Measurements from ENCODE around the gene EPB41L5. TPM values are rescaled to one million over a fixed set of nuclear protein-coding genes. Genes with fewer than 3 reads are reported as not detected.

Gene EPB41L5
- total and polyA plus RNA-seq, 8 donors = 5.3 to 64.5 (median 28.5) TPM

GRCh38 chr2:120104772-120105171 lies 91.9 kb downstream of the EPB41L5 start:
- no peak for DNase-seq
- Histone ChIP-seq H3K36me3 (peaks cover 5 to 25% (median 24%) of the 10 kb centered on the region in 4 donors), H3K4me1 (peaks cover 16 to 25% (median 24%) of the 10 kb centered on the region in 4 donors), H3K27ac (no peak overlapping the region), H3K9me3 (no peaks in the 10 kb centered on the region), H3K4me3 (no peak overlapping the region), H3K27me3 (no peaks in the 10 kb centered on the region)
- 76 to 92% (median 78%) methylated on average over 1 of the region's 1 CpG for WGBS, 5 donors
- TF ChIP-seq CTCF (IDR thresholded peaks at IDR 0.05) = no peak
- no peak for TF ChIP-seq POLR2AphosphoS5 (IDR thresholded peaks at IDR 0.05)
- TF ChIP-seq EP300 (IDR thresholded peaks at IDR 0.05) = no peak
- TF ChIP-seq POLR2A (IDR thresholded peaks at IDR 0.05) = no peak
- intact Hi-C loops (cut with DNase I; ENCODE audit: low total_unique reads) = no loop called here

- peaks cover 5 to 24% (median 20%) of the 10 kb centered on the region in 4 donors for H3K36me3 ChIP-seq
- TF ChIP-seq CTCF (IDR thresholded peaks at IDR 0.05) (no peak), POLR2AphosphoS5 (IDR thresholded peaks at IDR 0.05) (no peak), POLR2A (IDR thresholded peaks at IDR 0.05) (no peak), EP300 (IDR thresholded peaks at IDR 0.05) (no peak)
- WGBS, 5 donors = 83 to 95% (median 86%) methylated on average over 2 of the region's 2 CpGs
Observed at GRCh38 chr2:120105360-120105759, 92.5 kb downstream of the EPB41L5 start.

GRCh38 chr2:120108049-120108448 lies 95.2 kb downstream of the EPB41L5 start:
- H3K4me3 ChIP-seq = no peak overlapping the region
- DNase-seq = peak; percentile 54 to 63
- no peaks in the 10 kb centered on the region for H3K27me3 ChIP-seq
- H3K4me1 ChIP-seq = peaks cover 16 to 28% (median 25%) of the 10 kb centered on the region in 4 donors
- peaks cover 5 to 17% (median 7%) of the 10 kb centered on the region in 4 donors for H3K36me3 ChIP-seq
- H3K27ac ChIP-seq = peak overlapping the region in 2 of 5 donors; percentile 24 to 61
- intact Hi-C loops (cut with DNase I; ENCODE audit: low total_unique reads) = no loop called here
- H3K9me3 ChIP-seq = no peaks in the 10 kb centered on the region
- peak; percentile 21 to 79 (median 58) for TF ChIP-seq POLR2AphosphoS5 (IDR thresholded peaks at IDR 0.05)
- TF ChIP-seq POLR2A (IDR thresholded peaks at IDR 0.05) = no peak

More at GRCh38 chr2:120105360-120105759, 92.5 kb downstream of the EPB41L5 start:
- H3K4me1 ChIP-seq = peaks cover 16 to 28% (median 25%) of the 10 kb centered on the region in 4 donors
- H3K9me3 ChIP-seq = no peaks in the 10 kb centered on the region
- no peaks in the 10 kb centered on the region for H3K27me3 ChIP-seq
- no peak overlapping the region for H3K27ac ChIP-seq
- H3K4me3 ChIP-seq = no peak overlapping the region
- DNase-seq = no peak
- intact Hi-C loops (cut with DNase I; ENCODE audit: low total_unique reads) = no loop called here

GRCh38 chr2:120108749-120109148 lies 95.9 kb downstream of the EPB41L5 start:
- Histone ChIP-seq H3K4me3 (no peak overlapping the region), H3K27ac (peak overlapping the region in 1 of 5 donors; percentile 61), H3K4me1 (peaks cover 16 to 28% (median 25%) of the 10 kb centered on the region in 4 donors), H3K9me3 (no peaks in the 10 kb centered on the region), H3K36me3 (peaks cover 4 to 16% (median 6%) of the 10 kb centered on the region in 4 donors), H3K27me3 (no peaks in the 10 kb centered on the region)
- TF ChIP-seq CTCF (IDR thresholded peaks at IDR 0.05) (no peak), POLR2A (IDR thresholded peaks at IDR 0.05) (no peak), EP300 (IDR thresholded peaks at IDR 0.05) (no peak), POLR2AphosphoS5 (IDR thresholded peaks at IDR 0.05) (no peak)
- no peak for DNase-seq
- 78 to 97% (median 91%) methylated on average over 1 of the region's 1 CpG for WGBS, 5 donors
- intact Hi-C loops (cut with DNase I; ENCODE audit: low total_unique reads) = no loop called here

All from stomach (tissue), 9 donors.